ENCODE data around the gene VPS50.

The VPS50 gene, protein sequence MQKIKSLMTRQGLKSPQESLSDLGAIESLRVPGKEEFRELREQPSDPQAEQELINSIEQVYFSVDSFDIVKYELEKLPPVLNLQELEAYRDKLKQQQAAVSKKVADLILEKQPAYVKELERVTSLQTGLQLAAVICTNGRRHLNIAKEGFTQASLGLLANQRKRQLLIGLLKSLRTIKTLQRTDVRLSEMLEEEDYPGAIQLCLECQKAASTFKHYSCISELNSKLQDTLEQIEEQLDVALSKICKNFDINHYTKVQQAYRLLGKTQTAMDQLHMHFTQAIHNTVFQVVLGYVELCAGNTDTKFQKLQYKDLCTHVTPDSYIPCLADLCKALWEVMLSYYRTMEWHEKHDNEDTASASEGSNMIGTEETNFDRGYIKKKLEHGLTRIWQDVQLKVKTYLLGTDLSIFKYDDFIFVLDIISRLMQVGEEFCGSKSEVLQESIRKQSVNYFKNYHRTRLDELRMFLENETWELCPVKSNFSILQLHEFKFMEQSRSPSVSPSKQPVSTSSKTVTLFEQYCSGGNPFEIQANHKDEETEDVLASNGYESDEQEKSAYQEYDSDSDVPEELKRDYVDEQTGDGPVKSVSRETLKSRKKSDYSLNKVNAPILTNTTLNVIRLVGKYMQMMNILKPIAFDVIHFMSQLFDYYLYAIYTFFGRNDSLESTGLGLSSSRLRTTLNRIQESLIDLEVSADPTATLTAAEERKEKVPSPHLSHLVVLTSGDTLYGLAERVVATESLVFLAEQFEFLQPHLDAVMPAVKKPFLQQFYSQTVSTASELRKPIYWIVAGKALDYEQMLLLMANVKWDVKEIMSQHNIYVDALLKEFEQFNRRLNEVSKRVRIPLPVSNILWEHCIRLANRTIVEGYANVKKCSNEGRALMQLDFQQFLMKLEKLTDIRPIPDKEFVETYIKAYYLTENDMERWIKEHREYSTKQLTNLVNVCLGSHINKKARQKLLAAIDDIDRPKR

DNA sequence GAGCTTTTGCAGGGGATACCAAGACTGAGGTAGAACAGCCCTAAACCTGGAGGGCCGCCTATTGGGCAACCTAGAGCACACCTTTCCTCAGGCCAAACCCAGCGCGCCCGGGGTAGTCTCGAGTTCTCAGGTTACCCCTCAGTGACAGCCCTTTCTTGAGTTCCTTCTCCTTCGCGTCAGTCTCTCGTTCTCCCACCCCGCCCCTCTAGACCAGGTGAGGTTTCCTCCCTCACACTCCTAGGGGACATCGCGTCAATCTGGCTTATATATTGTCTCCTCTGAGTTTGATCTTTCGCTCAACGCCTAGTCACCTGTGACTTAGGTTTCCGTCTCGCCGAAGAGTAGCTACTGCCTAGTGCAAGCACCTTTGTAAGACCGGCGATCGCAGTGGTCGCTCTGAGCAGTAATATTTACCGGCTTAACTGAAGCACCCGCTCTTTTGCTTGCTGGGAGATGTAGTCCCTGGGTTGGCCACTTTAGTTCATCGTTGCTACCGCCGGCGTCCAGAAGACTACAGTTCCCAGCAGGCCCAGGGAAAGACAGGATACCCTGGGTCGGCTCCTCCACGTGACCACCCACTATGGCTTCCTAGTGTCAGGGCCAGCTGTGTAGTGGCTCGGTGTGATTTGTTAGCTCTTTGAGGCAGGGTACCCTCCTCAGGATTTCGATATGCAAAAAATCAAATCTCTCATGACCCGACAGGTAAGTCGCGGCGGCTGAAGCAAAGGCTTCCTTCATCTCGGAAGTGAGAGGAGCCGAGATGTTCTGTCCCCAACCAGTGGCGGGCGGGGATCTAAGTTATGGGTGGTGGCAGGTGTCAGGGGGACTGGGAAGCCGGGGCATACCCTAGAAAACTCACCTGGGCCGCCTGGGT lies at the start of gene VPS50:
TSS of gene VPS50 (plus strand) at position 568 of the 874 bp plus-strand sequence. CDS start at position 670, 102 bp downstream.
- peak; percentile 99 for DNase-seq

DNA sequence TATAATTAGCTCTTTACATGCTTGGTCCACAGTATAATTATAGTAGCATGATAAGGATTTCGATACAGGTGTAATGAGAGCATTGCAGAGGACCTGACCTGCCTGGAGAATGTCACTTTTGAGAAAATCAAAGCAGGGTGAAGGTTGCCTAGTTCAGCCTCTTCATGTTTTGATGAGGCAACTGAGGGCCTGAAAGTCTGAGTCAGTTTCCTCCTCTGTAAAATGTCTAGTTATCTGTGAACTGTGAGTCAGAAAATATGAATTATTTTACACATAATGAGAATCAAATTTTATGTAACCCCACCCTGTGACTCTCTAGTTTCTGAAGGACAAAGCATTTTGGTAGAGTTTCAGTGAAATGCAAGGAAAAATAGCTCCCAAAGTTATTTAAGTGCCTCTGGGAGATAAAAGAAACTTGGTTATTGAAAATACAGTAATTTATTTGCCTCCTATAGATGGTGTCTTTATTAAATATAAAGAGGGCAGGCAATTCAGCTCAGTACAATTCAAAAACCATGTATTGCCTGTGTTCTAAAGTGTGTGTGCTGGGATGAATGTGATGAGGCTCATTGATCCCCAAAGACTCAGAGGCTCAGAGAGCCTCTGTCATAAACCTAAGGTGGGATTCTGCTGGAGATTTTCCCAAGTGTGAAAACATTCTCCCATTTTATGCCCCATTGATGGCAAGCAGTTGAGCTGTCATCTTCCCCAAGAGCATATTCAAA lies 46.7 kb upstream of the VPS50 start:
- no peak for DNase-seq

DNA sequence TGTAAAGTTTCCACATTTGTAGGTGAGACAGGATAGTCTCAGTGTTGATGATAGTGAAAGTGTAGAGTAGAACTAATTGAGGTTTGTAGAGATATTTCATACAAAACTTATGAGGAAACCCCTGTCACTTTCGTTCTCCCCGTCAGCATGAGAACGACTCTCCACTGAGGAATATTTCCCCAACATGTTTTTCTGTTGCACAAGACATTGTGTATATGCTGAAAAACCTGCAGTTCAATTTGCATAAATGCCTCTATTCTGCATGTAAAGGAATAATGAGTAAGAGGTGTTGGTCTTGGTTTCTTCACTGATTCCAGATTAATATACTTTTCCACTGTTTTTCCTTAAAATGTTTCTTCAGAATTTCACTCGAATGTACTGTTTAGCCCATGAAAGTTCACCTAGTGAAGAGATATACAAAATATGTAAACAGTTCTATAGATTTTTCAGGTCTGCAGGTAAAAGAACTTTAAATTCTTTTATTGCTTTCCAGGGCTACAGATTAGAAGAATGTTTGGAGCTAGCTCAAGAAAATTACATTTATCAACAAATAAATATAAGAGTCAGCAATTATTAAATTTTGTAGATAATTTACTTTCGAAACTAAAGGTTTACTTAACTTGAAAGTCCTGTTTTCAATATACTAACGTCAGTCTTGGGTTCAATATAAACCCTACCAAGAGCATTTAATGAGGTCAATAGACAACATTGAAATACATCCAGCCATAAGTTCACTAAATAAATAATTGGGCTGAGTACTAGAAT lies 43.1 kb upstream of the VPS50 start:
- no peak for DNase-seq

DNA sequence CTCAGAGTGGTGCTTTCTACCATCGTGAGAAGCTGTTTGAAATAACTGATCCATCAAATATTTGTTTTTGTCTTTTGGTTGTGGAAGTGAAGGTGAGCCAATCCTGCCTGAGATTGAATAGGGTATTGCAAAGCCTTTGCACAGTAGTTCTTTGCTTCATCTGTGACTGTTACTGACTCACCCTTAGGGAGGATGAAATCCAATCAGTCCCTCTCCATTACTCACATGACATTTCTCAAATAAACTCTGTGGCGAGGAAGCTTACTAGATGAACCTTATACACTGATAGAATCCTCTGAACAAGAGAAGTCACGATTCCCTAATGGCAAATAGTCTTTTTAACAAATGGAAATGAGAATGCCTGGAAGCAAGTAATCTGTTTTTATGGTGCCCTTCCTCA lies 37.8 kb upstream of the VPS50 start:
- peak; percentile 81 for DNase-seq

DNA sequence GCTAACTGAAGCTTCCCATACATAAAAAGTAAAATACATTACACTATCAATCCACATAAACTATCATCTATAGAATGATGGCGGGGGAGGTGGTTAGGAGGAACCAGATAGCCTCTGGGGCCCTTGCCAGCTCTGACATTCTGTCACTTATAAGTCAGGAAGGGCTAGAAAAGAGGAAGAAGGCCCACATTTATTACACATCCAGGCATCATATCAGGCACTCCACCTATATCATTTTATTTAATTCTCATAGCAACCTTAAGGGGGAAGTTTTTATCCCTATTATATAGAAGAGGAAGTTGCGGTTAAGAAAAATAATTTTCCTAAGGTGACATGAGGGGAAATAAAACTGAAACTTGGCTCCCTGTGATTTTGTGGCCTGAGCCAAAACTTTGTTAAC lies 35.8 kb upstream of the VPS50 start:
- DNase-seq: no peak

DNA sequence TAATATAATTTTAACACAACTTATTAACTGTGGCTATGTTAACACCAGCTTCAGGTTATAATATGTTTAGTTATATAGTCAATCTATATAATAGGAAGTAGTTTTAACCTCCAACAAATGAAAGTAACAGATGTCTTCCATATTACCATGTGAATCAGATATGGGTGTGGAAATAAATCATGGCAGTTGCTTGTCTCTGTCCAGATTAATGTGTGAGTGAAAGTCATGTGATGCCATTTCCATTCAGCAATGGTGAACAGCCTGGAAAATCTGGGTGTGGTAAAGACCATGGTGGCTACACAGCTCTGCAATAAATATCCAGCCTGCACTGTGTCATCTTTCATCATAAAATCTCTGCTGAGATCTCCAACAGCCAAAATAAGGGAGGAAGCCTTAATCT lies 33.7 kb upstream of the VPS50 start:
- DNase-seq: no peak

DNA sequence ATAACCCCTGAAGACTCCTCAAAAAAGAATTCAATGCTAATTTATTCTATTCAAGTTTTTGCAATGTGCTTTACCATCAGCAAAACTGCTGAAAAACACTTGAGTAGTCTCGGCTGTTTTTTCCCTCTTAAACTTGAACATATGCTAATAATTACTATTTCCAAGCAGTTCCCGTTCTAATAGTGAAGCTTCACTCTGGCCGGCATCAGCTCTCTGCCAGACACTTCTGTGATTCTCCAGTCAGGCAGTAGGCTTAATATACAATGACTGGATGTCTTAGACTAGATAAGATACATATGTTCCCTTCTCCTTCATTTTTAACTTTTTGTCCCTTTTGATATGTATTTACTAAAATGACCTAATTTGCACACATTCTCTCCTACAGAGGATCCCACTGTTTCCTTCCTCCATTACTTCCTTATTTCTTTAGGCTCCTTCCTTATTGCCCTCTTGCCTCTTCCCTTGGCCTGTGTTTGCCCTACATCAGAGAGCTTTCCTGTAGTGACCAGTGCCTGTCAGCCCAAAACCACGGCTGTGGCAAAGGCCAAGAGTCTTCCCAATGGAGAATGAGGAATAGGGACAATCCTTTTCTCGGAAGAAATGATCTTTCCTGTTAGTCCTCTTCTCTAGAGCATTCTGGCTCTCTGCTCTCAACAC lies 29.4 kb upstream of the VPS50 start:
- peak; percentile 64 for DNase-seq

DNA sequence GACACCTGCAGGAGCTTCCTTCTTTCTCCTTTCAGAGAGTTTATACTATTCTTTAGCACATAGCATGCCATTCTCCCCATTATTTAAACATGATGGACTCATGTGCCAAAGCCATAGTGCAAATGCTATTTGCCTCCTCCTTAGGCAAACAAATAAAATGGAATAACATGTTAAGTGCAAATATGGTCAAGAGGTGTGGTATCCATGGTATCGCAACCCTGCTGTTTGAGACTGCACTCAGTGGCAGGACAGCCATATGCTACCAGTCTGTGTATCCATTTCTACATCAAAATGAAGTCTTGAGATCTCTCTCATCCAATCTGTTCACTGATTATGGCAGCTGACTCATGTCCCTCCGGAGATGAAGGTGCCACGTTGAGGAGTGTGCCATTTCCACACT lies 28.7 kb upstream of the VPS50 start:
- DNase-seq: peak; percentile 97

DNA sequence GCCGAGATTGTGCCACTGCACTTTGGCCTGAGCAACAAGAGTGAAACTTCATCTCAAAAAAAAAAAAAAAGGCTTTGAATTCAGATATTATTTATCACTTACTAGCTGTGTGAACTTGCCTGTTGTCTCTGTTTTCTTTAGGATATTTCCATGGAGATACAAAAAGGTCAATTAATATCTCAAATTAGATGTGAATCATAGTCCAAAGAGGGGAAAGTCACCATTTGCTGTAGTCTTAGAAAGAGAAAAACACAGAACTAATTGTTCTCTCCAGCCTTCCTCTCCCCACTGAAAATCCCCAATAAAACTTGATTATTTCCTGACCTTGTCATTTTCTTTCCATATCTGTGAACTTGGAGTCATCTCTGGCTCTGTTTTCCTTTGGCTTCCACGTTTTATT lies 27.1 kb upstream of the VPS50 start:
- peak; percentile 67 for DNase-seq

DNA sequence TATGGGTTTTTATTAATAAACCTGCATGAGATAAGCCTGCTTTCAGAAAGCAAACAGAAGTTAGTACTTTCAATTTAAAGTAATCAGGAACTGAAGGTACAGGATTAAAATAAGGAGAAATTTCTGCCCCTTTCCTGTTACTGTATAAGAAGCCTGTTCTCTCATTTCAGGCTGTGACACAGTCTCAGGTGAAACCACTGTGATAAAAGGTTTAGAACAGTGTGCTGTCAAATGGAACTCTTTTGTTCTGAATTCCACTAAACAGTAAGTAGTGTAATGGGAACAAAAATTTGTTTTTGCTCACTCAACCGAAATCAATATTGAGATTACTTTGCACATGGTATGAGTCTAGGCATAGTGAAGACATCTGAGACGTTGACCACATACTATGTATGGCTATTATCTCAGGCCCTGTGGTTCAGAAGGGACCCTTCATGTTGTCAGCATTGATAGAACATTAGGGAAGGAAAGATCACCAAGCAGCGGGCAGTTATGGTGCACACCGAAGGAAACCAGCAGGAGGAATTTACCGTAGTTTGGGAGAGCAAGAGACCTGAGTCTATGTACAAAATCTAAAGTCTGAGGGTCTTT lies 20.8 kb upstream of the VPS50 start:
- no peak for DNase-seq

DNA sequence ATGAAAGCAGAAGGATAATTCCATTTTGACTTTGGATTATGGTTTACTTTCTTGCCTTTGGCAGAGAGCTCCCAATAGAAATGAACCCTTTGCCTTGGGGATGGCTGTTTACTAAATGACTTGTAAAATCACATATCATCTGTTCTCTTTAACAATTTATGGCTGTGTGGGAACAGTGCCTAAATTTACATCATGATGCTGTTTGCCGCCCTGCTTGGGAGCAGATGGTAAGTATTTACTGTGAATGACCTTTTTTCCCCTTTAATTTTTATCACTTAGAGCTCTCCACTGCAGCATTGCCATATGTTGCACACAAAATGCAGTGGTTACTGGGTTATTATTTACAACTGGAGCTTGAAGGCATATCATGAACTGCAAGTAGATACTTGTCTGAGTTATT lies 19.3 kb upstream of the VPS50 start:
- peak; percentile 10 for DNase-seq

DNA sequence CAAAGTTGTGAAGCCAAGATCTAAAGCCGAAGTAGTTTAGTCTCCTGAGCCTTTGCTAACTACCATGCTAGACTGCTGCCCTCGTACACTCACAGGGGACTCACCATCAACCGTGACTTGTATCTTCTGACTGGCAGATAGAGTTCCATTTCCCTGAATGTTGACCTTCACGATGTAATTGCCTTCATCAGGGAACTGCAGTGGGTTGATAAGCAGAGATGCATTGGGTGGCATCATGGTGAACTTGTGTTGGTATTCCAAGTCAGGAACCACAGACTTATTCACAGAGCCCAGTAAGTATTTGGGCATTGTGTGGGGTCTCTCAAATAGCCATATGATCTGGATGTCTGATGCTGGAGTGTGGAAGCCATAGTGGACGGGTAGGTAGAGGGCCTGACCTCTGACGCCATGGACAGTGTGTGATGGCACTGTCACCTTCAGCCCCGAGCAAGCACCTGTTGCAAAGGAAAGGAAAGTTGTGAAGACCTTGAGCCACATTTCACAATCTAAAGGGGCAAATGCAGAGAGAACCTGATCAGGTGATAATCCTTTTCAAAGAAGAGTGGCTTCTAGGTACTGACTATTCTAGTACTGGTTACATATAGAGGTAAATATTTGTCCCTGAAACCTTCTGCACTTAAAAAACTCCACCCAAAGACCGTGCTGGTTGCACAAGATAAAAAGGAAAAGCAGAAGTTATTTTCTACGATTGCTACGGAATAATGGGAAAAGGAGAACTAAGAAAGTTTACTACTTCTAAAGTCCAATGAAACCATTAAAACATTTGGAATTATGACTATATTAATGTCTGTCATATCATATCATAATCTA lies 13.0 kb upstream of the VPS50 start:
- no peak for DNase-seq

DNA sequence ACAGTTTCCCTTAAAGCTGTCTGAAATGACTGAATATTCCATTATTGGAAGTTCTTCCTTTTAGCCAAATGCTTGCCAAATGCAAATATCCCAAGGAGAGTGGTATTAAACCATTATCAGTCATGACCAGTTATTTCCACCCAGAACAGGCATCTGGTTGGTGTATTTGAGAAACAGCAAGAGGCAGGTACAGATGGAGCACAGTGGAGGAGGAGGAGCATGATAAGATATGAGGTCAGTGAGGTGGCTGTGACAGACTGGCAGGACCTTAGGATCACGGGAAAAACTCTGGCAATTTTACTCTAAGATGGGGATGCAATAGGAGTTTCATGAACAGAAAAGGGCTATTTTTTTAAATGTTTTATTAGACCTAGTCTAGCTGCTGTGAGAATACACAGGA lies 12.3 kb upstream of the VPS50 start:
- no peak for DNase-seq

DNA sequence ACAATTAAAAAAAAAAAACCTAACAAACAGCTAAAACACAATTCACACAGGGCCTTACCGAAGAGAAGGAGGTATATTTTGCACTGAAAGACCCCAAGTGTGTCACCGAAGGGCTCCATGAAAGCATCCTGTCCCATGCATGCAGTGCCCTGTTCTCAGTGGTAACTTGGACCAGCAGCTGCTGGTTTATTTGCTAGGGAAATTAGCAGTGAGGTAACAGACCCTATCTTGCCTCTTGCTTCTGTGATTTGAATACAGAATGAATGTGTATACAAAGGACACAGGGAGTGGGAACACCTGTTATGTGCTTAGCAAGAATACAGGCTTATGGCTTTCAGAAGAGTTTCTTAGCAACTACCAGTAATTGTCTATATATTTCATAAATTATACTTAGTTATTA lies 5.9 kb upstream of the VPS50 start, which contains the start of gene HEPACAM2:
TSS of gene HEPACAM2 (minus strand) at position 160 of the 400 bp plus-strand sequence.
- peak; percentile 96 for DNase-seq

DNA sequence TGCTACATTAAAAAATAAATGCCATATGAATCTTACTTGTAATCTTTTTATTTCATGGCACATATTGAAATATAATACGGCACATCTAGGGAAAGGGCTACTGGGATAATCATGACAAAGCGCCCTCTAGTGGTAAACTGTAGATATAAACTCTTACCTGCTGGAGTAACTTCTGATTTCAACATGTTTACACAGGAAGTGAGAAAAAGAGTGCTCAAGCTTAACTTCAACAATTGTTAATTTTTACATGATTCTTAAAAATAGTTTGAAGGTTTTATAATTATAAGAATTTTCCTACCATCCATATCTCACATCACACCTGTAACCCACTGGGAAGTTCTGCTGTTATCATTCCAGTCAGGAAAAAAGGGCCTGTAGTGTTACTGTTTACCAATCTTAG lies 3.9 kb upstream of the VPS50 start:
- peak; percentile 90 for DNase-seq

DNA sequence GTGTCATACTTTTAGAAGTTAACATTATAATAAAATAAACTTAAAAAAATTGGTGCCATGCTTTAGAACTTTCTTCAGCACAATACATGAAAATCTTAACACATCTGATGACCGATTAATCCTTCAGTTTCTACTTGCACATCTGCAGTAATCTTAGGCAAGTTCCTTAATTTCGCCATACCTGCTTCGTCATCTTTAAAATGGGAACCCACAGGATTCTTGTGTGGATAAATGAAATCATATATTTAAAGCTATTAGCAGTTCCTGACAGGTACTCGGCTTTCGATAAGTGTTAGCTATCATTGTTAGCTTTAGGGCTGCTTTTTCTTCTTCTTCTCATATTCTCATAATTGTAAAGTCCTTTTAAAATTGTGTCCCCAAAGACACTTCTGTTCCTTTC lies 907 bp upstream of the VPS50 start:
- DNase-seq: peak; percentile 50

DNA sequence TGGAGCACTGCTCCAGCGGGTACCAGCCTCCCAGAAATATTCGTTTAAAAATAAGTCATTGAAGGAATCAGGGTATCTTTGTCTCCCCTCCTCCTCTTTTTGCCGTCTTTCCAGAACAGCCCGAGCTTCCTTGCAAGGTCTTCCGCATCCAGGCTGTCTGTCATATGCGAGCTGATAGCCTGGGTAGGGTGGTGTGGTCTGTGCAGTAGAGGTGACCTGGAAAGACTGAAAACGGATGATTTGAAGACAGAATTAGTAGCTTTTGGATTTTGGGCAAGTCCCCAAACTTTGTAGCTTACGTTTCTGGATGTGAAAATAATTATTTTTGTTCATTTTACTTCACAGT lies 480 bp downstream of the VPS50 start:
- DNase-seq: peak; percentile 68

DNA sequence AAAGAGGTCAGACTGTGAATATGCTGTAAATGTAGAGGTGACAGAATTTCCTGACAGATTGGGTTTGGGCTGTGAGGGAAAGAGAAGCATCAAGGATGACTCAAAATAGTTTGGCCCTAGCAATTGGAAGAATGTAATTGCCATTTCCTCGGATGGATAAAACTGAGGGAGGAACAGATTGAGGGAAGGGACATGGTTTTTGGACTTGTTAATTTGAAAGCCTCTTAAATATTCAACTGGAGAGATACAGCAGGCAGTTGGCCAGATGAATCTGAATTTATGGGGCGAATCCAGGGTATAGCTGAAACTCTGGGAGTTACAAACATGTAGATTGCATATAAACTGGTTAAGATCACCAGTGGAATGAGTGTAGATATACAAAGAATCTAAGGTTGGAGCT lies 3.4 kb downstream of the VPS50 start:
- DNase-seq: no peak

DNA sequence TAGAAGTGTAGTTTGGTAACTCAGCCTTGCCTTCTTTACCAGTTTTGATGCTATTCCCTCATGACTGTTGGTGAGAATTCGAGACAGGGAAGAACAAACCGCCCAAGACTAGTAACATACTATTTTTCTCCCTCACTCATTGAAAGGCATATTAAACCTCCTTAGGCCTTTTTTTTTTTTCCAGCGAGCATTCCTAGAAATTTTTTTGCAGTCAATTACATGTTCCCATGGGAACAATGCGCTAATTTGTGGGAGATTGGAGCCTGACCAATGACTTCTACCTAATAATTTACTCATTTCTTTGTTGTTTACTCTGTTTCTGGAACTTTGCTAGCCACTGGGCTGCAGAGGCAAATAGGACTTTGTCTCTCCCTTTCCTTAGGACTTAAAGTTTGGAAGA lies 6.0 kb downstream of the VPS50 start:
- no peak for DNase-seq

DNA sequence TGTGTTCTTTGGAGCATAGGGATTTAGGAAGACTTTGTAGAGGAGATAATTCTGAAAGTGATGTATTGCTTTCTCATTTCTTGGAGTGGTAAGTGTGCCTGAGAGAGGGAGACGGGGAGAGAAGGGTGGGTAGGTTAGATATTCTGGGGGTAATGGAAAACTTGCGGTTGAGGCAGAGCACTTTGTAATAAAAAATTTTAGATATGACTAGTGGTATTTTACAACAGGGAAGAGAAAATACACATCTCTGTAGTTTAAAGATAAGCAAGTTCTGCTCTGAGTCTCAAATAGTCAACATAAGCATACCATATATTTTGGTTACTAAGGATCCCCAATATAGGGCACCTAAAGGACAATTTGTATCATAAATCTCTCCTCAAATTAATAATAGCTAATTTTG lies 6.6 kb downstream of the VPS50 start:
- DNase-seq: no peak
